Esophagus squamous epithelium (tissue), 5 donors: Measurements from ENCODE around the gene DPH7. TPM values are rescaled to one million over a fixed set of nuclear protein-coding genes. Genes with fewer than 3 reads are reported as not detected.

Source experiments
- DNase-seq: peaks from one replicate; lab custom pipeline; 2025; lab: John Stamatoyannopoulos, UW
- H3K27ac ChIP-seq, 4 donors: fragments of 200-600 bp; sonication (generic); one replicate each; pipeline ENCODE4 v1.5.1; 2016 to 2019; ENCODE audit warnings: mild to moderate bottlenecking in 1 of 4
- H3K27me3 ChIP-seq, 4 donors: fragments of 200-600 bp; sonication (generic); 1 replicate in 3 of 4; 2 replicates in 1 of 4; pipeline versions ENCODE4 v1.5.1 to v1.6.0; 2017 to 2021; ENCODE audit warnings: antibody characterized with exemption in 1 of 4
- H3K36me3 ChIP-seq, 3 donors: fragments of 200-600 bp; sonication (generic); one replicate each; pipeline ENCODE4 v1.5.1; 2016 to 2019
- H3K4me1 ChIP-seq, 3 donors: fragments of 200-600 bp; sonication (generic); one replicate each; pipeline ENCODE4 v1.5.1; 2017 to 2019
- H3K4me3 ChIP-seq, 4 donors: fragments of 200-600 bp; sonication (generic); 1 replicate in 3 of 4; 2 replicates in 1 of 4; pipeline ENCODE4 v1.5.1; 2016 to 2019; ENCODE audit warnings: mild to moderate bottlenecking in 2 of 4, moderate library complexity in 1 of 4
- H3K9me3 ChIP-seq, 3 donors: fragments of 200-600 bp; sonication (generic); one replicate each; pipeline ENCODE4 v1.5.1; 2016 to 2019
- CTCF ChIP-seq, 6 experiments: fragments of 450-650 bp in 4 of 6; fragments of 200-600 bp in 2 of 6; sonication (generic) in 2 of 6; IDR thresholded peaks; one replicate each; pipeline ENCODE4 v1.5.1; 2016 to 2019; ENCODE audit warnings: antibody characterized with exemption in 6 of 6, mild to moderate bottlenecking in 4 of 6, moderate library complexity in 4 of 6
- POLR2A ChIP-seq, 4 donors: fragments of 450-650 bp; IDR thresholded peaks; one replicate each; pipeline ENCODE4 v1.6.1; 2017; ENCODE audit warnings: antibody characterized with exemption in 4 of 4, mild to moderate bottlenecking in 4 of 4, moderate library complexity in 3 of 4
- WGBS, 2 donors: methylation state at CpG; one replicate each; pipeline ENCODE4 v1.1.5; 2018; 5-methylcytosine and 5-hydroxymethylcytosine counted together
- intact Hi-C: fragments of 100-400 bp; cut with DNase I; formaldehyde crosslinking; loops from one replicate; pipeline ENCODE4 v1.15.0; 2022
- total RNA-seq, 4 donors: library from RNA; depleted of rRNA; stranded (reverse); fragments of >200 nt; gene quantifications; one replicate each; pipeline ENCODE4 v1.1.0, GENCODE V29; 2016
- donor health status: DM: yes; HTN: yes; CAD: no.

Gene DPH7
- total RNA-seq, 4 donors from 2014 or later: 13.4 to 32.2 (median 21.7) TPM

- 85 to 100% methylated on average over 1 to 7 of the region's 25 CpGs for WGBS, 2 donors
- intact Hi-C loops: no loop called here
- H3K27ac ChIP-seq: peak overlapping the region in 2 of 4 donors; percentile 27 to 55
These were observed 36.1 kb upstream of the DPH7 start for GRCh38 chr9:137614631-137615386.

GRCh38 chr9:137613738-137614523 is 35.2 kb upstream of the DPH7 start:
- no peak for TF ChIP-seq CTCF (IDR thresholded peaks at IDR 0.05)
- TF ChIP-seq POLR2A (IDR thresholded peaks at IDR 0.05): no peak
- Histone ChIP-seq H3K4me3 (no peak overlapping the region), H3K36me3 (peaks cover 19 to 43% (median 33%) of the 10 kb centered on the region in 3 donors), H3K9me3 (no peaks in the 10 kb centered on the region), H3K27ac (peak overlapping the region; percentile 90 to 94 (median 92)), H3K27me3 (no peaks in the 10 kb centered on the region), H3K4me1 (peaks cover 39 to 75% (median 40%) of the 10 kb centered on the region in 3 donors)
- WGBS, 2 donors: 75 to 100% methylated on average over 2 to 10 of the region's 27 CpGs
- DNase-seq: no peak
- intact Hi-C loops: no loop called here

More at GRCh38 chr9:137614631-137615386, 36.1 kb upstream of the DPH7 start:
- Histone ChIP-seq H3K9me3 (no peaks in the 10 kb centered on the region), H3K4me1 (peaks cover 41 to 78% (median 43%) of the 10 kb centered on the region in 3 donors), H3K27me3 (no peaks in the 10 kb centered on the region), H3K36me3 (peaks cover 19 to 43% (median 25%) of the 10 kb centered on the region in 3 donors), H3K4me3 (no peak overlapping the region)
- TF ChIP-seq CTCF (IDR thresholded peaks at IDR 0.05) (peak in 1 of 6 experiments; percentile 18), POLR2A (IDR thresholded peaks at IDR 0.05) (no peak)
- no peak for DNase-seq

GRCh38 chr9:137613259-137613658 is 34.5 kb upstream of the DPH7 start:
- H3K36me3 ChIP-seq: peaks cover 19 to 50% (median 33%) of the 10 kb centered on the region in 3 donors
- H3K27ac ChIP-seq: peak overlapping the region; percentile 90 to 94 (median 92)
- H3K4me1 ChIP-seq: peaks cover 40 to 81% (median 43%) of the 10 kb centered on the region in 3 donors
- H3K27me3 ChIP-seq: no peaks in the 10 kb centered on the region
- 100% methylated on average over 1 of the region's 5 CpGs; no CpG with 5 or more reads in 1 of the 2 donors for WGBS, 2 donors
- intact Hi-C loops: no loop called here
- TF ChIP-seq CTCF (IDR thresholded peaks at IDR 0.05) (no peak), POLR2A (IDR thresholded peaks at IDR 0.05) (no peak)
- H3K4me3 ChIP-seq: peak overlapping the region in 3 of 4 donors; percentile 3 to 30 (median 19)
- DNase-seq: no peak
- H3K9me3 ChIP-seq: no peaks in the 10 kb centered on the region

GRCh38 chr9:137612741-137613142 is 34.0 kb upstream of the DPH7 start:
- 30% methylated on average over 2 of the region's 8 CpGs; no CpG with 5 or more reads in 1 of the 2 donors for WGBS, 2 donors
- H3K36me3 ChIP-seq: peaks cover 19 to 51% (median 33%) of the 10 kb centered on the region in 3 donors
- H3K9me3 ChIP-seq: no peaks in the 10 kb centered on the region
- H3K27me3 ChIP-seq: no peaks in the 10 kb centered on the region
- H3K4me3 ChIP-seq: peak overlapping the region; percentile 3 to 30 (median 23)
- DNase-seq: no peak
- intact Hi-C loops: no loop called here
- H3K4me1 ChIP-seq: peaks cover 36 to 81% (median 43%) of the 10 kb centered on the region in 3 donors
- TF ChIP-seq POLR2A (IDR thresholded peaks at IDR 0.05): no peak
- TF ChIP-seq CTCF (IDR thresholded peaks at IDR 0.05): no peak
- peak overlapping the region; percentile 90 to 94 (median 92) for H3K27ac ChIP-seq
